Stimulated activated naive CD8-positive, alpha-beta T cell treated with anti-CD3 and anti-CD28 coated beads, Interleukin-15, Interleukin-2, amounts not matched to agents 100 ng/mL and 50 ng/mL, for 24 hours (primary cell): ENCODE results near the gene RASGRF1.

Source experiments
- H3K27ac Mint-ChIP-seq: one replicate; pipeline ENCODE4 v1.8.0; 2021; ENCODE audit warnings: mild to moderate bottlenecking, mixed read lengths
- H3K27me3 Mint-ChIP-seq: one replicate; pipeline ENCODE4 v1.8.0; 2021; ENCODE audit warnings: mixed read lengths
- H3K36me3 Mint-ChIP-seq: one replicate; pipeline ENCODE4 v1.8.0; 2021; ENCODE audit warnings: low read depth, mixed read lengths
- H3K4me1 Mint-ChIP-seq: one replicate; pipeline ENCODE4 v1.8.0; 2021; ENCODE audit warnings: low read depth, mixed read lengths
- H3K4me3 Mint-ChIP-seq: one replicate; pipeline ENCODE4 v1.8.0; 2021; ENCODE audit warnings: mild to moderate bottlenecking, mixed read lengths
- H3K9me3 Mint-ChIP-seq: one replicate; pipeline ENCODE4 v1.8.0; 2021; ENCODE audit warnings: mixed read lengths

The RASGRF1 gene

DNA sequence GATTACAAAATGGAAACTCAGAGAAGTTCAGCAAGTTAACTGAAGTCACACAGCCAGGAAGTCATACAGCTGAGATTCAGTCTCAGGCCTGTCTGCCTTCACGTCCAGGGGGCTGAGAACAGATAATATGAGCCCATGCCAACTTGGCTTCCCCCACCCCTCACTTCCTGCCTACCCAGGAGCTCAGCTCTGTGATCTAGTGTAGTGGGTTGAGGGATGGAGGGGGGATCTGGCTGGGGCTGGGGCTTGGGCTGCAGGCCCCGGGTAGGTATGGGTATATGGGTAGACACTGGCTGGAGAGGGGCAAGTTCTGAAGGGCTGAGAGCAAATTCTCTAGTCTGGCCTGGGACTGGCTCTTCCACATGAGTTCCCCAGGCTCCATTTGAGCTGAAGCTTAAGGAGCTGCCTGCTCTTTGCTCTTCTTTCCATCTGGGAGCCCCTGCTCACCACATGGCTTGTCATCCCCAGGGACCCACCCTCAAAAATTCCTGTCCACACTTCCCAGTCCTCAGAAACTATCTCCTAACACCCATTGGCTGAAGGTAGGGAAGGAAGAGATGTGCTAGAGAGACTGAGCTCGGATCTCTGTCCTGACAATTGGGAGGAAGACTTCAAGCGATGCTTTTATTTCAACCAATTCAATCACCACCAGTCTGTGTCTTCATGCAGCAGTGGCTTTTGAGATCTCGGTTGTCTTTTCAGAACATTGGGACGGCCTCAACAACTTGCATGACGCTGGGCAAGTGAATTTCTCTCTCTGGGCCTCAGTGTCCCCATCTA is 2.0 kb downstream of the RASGRF1 start:
- H3K36me3 Mint-ChIP-seq: no peaks in the 10 kb centered on the region
- peaks cover 12% of the 10 kb centered on the region for H3K4me1 Mint-ChIP-seq
- H3K27me3 Mint-ChIP-seq: peaks cover 60% of the 10 kb centered on the region
- no peak overlapping the region for H3K4me3 Mint-ChIP-seq
- no peaks in the 10 kb centered on the region for H3K9me3 Mint-ChIP-seq
- H3K27ac Mint-ChIP-seq: no peak overlapping the region

DNA sequence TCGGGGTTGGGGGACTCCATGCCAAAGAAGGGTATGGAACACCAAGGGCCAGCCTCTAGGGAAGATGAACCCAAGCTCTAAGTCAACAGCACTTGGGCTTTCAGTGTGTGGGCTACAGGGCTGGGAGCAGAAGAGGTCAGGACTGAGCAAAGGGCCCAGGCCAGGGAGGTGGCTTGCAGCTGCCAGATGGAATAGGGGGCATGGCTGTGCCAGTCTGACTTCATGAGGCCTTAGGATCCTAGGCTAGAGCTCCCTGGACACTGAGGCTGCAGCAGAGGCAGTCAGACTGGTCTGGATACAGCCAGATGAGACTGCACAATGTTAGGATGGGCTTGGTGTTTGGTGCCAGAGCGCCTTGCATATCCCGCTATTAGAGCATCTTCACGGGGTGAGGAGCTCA is 3.8 kb downstream of the RASGRF1 start:
- Mint-ChIP-seq H3K9me3 (no peaks in the 10 kb centered on the region), H3K4me3 (no peak overlapping the region), H3K4me1 (peaks cover 8% of the 10 kb centered on the region), H3K27ac (no peak overlapping the region), H3K36me3 (no peaks in the 10 kb centered on the region), H3K27me3 (peaks cover 54% of the 10 kb centered on the region)

DNA sequence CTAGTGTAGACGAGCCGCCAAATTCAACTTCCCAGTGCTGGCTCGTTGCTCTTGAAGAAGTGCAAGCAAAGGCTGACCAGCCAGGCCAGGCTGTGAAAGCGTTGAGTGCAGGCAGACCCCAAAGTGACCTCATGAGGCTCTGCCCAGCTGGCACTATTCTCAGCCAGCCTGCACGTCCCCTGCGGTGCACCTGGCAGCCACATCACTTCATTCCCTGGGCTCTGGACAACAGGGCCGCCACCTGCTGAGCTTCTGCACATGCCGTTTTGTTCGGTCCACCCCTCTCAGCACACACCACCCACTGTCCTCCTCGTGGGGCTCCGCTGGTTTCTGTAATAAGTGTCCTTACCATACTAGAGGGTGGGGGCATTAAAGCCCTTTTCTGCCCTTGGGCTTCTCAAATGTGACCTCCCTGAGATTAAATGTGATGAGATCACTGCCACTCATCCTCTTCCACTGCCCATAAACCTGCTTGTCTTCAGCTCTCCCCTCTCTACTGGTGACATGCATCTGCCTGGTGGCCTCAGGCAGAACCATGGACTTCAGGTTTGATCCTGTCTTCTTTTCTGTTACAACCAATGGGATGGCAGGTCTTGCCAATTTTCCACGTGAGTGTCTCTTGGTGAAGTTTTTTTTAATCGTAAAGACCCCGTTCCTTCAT is 6.1 kb downstream of the RASGRF1 start:
- Mint-ChIP-seq H3K36me3 (no peaks in the 10 kb centered on the region), H3K9me3 (no peaks in the 10 kb centered on the region), H3K27me3 (peaks cover 44% of the 10 kb centered on the region), H3K27ac (no peak overlapping the region), H3K4me1 (no peaks in the 10 kb centered on the region), H3K4me3 (no peak overlapping the region)

DNA sequence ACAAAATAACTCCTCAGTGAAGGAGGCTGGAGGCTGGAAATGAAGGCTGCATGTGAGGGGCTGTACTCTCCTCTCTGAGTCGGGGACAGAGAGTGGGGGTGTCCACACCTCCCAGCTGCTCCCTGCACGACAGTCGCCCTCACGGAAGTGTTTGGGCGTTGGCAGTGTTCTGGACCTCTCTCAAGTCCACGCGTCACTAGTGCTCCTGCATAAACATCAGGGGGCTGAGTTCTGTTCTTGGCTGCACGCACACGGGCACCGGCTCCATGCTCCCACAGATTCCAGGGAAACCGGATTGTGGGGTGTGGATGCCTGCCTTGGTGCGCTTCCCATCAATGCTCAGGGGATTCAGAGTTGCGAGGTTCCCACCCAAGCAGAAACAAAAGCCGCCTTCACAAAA is 7.4 kb downstream of the RASGRF1 start:
- Mint-ChIP-seq H3K27ac (no peak overlapping the region), H3K27me3 (peaks cover 33% of the 10 kb centered on the region), H3K4me1 (no peaks in the 10 kb centered on the region)

DNA sequence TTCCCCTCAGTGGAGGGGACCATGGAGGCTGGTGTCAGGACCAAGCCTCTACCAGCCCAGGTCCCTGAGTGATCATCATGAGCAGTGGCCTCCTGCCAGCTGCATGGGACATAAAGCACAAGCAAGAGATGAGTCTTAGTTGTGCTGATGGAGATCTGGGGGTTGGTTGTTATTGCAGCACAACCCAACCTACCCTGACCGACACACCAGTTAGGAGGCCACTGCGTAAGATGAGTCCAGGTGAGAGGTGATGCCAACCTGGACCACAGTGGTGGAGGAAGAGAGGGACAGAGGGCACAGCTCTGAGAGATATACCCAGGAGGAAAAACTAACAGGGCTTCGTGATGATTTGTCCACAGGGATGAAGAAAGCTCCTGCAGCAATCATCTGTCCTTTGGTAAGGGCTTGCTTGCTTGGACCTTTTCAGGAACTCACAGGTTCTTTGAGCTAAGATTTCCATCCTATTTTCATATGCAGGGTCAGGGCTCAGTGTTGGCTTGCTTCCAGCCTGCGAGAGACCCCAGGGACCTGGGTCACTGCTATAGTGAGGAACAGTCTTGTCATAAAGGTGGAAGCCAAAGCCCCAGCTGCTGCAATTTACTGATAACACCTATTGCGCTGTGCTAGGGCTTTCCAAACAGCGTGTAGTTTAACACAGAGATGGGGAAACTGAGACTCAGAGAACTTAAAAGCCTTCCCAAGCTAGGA is 8.1 kb downstream of the RASGRF1 start:
- peaks cover 27% of the 10 kb centered on the region for H3K27me3 Mint-ChIP-seq
- H3K36me3 Mint-ChIP-seq: no peaks in the 10 kb centered on the region
- no peaks in the 10 kb centered on the region for H3K9me3 Mint-ChIP-seq
- no peak overlapping the region for H3K27ac Mint-ChIP-seq
- H3K4me3 Mint-ChIP-seq: no peak overlapping the region
- H3K4me1 Mint-ChIP-seq: no peaks in the 10 kb centered on the region

More for the DNA sequence above, 7.4 kb downstream of the RASGRF1 start:
- Mint-ChIP-seq H3K36me3 (no peaks in the 10 kb centered on the region), H3K9me3 (no peaks in the 10 kb centered on the region), H3K4me3 (no peak overlapping the region)

DNA sequence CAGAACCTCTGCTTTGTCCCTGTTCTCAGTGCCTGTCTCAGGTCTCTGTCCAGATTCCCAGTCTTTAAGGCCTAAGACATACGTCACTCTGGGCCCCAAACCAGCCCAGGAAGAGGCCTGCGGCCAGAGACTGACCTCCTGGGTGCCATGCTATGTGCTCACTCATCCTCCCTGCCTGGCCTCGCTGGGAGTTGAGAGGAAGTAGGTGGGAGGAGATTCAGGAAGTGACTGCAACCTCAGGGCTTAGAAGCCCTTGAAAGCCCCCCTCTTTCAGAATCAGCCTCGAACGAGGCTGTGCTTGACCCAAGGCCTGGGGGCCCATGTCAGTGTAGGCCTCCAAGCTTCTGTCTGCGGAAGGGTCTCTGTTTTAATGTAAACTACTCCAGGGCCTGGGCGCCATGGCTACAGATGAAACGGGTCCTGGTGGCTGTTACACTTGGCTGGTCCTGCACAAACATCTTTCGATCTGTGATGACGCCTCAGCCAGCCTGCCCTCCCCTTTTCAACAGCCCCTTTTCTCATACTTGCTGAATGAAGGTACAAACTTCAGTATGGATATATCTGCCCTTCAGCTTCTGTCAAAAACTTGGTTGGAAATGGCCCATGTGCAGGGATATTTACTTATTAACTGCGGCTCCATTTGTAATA is 11.7 kb downstream of the RASGRF1 start:
- Mint-ChIP-seq H3K27ac (no peak overlapping the region), H3K4me3 (no peak overlapping the region), H3K36me3 (no peaks in the 10 kb centered on the region), H3K9me3 (no peaks in the 10 kb centered on the region), H3K27me3 (peaks cover 11% of the 10 kb centered on the region), H3K4me1 (no peaks in the 10 kb centered on the region)

DNA sequence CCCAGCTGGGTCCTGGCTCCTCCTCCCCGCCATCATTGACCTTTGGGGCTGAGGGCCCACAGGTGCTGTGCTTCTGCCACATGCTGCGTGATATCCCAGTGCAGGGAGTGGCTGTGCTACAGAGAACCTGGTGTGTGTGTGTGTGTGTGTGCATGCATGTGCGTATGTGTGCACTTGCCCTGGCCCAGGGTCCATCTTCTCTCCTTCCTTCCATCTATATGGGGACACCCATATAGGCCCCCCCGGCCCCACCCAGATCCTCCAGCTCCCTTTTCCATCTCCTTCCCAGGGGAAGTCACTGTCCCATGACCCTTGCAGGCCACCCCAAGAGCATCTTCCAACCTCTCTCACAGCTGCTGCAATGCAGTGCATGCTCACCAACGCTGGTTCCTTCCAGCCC is 12.6 kb downstream of the RASGRF1 start:
- no peaks in the 10 kb centered on the region for H3K9me3 Mint-ChIP-seq
- H3K27me3 Mint-ChIP-seq: peaks cover 4% of the 10 kb centered on the region
- no peaks in the 10 kb centered on the region for H3K36me3 Mint-ChIP-seq
- H3K27ac Mint-ChIP-seq: no peak overlapping the region
- no peak overlapping the region for H3K4me3 Mint-ChIP-seq
- H3K4me1 Mint-ChIP-seq: no peaks in the 10 kb centered on the region

DNA sequence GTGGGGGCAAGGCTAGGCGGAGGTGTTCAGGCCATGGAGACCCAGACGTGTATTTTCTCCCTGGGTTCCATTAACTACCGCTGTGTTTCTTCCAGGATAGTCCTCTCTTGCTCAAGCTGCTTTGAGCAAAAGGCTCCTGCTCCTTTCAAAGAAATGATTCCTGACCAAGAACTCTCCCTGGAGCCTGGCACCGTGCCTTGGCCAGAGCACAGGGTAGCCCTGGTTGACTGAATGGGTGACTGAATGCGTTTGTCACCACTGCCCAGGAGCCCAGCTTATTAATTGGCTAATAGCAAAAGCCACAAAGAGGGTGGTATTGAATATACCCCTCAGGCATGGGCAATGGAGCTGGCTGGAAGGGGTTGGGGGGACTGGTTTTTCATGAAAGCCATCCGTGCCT is 13.9 kb downstream of the RASGRF1 start:
- no peaks in the 10 kb centered on the region for H3K27me3 Mint-ChIP-seq
- H3K9me3 Mint-ChIP-seq: no peaks in the 10 kb centered on the region
- no peak overlapping the region for H3K27ac Mint-ChIP-seq
- H3K4me1 Mint-ChIP-seq: no peaks in the 10 kb centered on the region
- H3K36me3 Mint-ChIP-seq: no peaks in the 10 kb centered on the region
- no peak overlapping the region for H3K4me3 Mint-ChIP-seq

DNA sequence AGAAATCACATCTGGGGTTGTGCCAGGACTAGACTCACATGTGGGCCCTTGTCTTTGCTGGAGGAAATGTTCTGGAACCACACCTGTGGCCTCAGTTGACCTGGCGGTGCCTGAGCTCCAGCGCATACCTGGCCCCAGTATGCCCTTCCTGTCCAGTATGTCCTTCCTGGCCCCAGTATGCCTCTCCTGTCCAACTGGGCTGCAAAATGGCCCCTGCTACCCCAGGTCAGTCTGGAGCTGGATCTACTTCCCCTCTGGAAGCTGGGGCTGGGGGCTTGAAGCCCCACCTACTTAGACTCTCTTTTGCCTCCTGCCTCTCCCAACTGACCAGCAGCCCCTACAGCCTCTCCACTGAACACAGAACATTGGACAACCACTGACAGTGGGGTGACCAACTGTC is 15.3 kb downstream of the RASGRF1 start:
- no peak overlapping the region for H3K27ac Mint-ChIP-seq
- H3K9me3 Mint-ChIP-seq: no peaks in the 10 kb centered on the region
- H3K27me3 Mint-ChIP-seq: no peaks in the 10 kb centered on the region
- H3K4me3 Mint-ChIP-seq: no peak overlapping the region
- H3K36me3 Mint-ChIP-seq: no peaks in the 10 kb centered on the region
- no peaks in the 10 kb centered on the region for H3K4me1 Mint-ChIP-seq

DNA sequence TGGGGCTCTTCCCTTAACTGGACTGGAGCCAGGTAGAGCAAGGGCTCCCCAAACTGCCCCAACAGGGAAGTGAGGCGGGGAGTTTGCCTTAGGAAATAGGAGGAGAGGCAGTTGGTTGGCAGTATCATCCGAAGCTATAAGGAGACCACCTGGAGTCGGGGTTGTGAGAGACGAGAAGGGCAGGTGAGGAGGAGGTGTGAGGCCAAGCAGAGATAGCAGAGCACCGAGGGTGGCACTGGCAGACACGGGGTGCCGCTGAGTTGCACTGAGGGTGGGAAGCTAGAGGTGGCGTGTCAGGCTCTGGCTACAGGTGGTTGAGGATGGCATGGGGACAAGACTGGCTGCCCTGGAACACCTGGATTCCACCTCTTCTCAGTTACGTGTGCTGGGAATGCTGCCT is 17.2 kb downstream of the RASGRF1 start:
- Mint-ChIP-seq H3K4me3 (no peak overlapping the region), H3K27ac (no peak overlapping the region), H3K36me3 (no peaks in the 10 kb centered on the region), H3K27me3 (no peaks in the 10 kb centered on the region), H3K9me3 (no peaks in the 10 kb centered on the region), H3K4me1 (no peaks in the 10 kb centered on the region)

DNA sequence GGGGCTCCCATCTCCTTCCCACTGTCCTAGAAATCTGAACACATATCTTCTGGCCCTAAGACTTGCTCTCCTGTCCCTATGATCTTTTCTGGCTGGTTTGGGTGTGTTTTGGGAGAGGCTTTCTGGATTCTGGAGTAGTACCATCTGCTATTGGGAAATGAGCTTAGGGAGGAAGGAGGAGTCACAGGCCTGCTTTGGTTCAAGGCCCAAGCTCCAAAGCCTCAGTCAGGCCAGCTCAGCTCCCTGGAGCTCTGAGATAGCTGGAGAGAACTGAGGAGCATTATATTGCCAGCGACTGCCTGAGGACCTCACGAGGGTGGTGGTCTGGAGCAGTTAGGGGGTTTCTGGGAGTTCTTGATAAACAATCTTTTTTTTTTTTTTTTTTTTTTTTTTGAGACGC is 18.7 kb downstream of the RASGRF1 start:
- no peak overlapping the region for H3K4me3 Mint-ChIP-seq
- H3K27me3 Mint-ChIP-seq: no peaks in the 10 kb centered on the region
- no peaks in the 10 kb centered on the region for H3K4me1 Mint-ChIP-seq
- no peaks in the 10 kb centered on the region for H3K36me3 Mint-ChIP-seq
- no peaks in the 10 kb centered on the region for H3K9me3 Mint-ChIP-seq
- H3K27ac Mint-ChIP-seq: no peak overlapping the region

DNA sequence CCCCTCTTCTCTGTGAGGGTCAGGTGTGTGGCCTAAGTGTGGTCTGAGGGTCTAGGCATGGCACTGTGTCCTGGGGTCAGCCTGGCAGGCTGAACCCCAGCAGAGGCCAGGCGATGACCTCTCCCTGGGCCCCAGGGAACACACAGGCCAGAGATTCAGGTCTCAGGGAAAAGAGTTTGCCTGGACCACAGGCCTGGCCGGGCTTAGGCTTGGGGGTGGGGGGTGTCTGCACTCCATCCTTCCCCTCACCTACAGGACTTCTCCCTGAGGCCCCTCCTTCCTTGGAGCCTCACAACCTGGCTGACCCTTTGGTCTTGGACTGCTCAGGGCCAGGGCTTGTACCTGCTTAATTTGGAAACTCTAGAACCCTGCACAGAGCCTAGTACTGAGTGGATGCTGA is 21.8 kb downstream of the RASGRF1 start:
- no peaks in the 10 kb centered on the region for H3K36me3 Mint-ChIP-seq
- H3K4me1 Mint-ChIP-seq: no peaks in the 10 kb centered on the region
- no peak overlapping the region for H3K27ac Mint-ChIP-seq
- H3K27me3 Mint-ChIP-seq: no peaks in the 10 kb centered on the region
- H3K9me3 Mint-ChIP-seq: no peaks in the 10 kb centered on the region
- no peak overlapping the region for H3K4me3 Mint-ChIP-seq

DNA sequence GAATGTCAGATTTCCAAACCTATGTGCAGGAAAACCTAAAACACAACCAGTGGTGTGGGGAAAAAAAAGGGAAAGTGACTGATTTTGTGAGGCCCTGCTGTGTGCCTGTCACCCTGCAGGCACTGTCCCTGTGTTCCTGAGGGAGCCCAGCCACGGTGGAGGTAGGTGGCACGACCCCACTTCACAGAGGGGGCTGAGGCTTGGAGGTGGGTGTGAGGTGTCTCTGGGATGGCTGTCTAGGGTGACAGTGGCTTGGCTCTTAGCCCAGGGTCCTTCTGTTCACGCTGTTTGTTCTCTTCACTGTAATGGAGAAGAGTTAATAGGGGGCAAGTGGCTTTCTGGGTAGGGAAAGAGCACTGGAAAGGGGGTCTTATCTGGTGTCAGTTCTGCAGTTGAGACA is 22.6 kb downstream of the RASGRF1 start:
- H3K4me3 Mint-ChIP-seq: no peak overlapping the region
- H3K27ac Mint-ChIP-seq: no peak overlapping the region
- H3K4me1 Mint-ChIP-seq: no peaks in the 10 kb centered on the region
- no peaks in the 10 kb centered on the region for H3K36me3 Mint-ChIP-seq
- peaks cover 5% of the 10 kb centered on the region for H3K27me3 Mint-ChIP-seq
- no peaks in the 10 kb centered on the region for H3K9me3 Mint-ChIP-seq

DNA sequence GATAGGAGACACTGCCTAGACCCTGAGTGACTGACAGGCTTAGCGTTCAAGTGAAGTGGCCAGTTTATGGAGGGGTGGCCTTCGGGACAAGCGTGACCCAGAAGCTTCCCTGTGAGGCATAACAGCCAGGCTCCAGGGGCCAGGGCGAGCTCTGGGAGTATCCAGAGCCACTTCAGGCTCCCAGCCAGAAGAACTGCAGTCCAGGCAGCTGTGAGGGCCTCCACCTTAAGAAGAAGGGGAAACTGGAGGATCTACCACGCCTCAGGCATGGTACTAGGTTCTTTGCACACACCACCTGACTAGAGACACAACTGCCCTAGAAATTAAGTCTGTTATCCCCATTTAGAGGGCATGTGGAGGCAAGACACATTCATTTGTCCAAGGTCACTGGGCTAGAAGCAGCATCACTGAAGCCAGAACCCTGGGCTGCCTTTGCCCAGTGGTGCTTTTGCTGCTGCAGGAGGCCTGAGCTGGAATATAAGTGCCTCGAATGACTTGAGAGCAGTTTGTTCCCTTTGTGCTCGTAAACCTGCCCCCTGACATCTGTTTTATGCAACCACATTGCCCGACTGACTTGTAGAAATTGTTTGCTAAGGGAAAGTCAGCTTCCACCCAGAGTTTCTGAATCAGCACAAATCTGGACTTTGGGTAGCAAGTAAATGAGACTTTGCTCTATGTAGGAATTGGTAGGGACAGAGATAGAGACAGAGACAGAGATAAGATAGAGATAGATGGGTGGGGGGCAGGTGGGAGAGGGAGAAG is 23.3 kb downstream of the RASGRF1 start:
- no peaks in the 10 kb centered on the region for H3K9me3 Mint-ChIP-seq
- no peaks in the 10 kb centered on the region for H3K36me3 Mint-ChIP-seq
- H3K4me1 Mint-ChIP-seq: no peaks in the 10 kb centered on the region
- H3K27me3 Mint-ChIP-seq: peaks cover 8% of the 10 kb centered on the region
- H3K27ac Mint-ChIP-seq: no peak overlapping the region
- H3K4me3 Mint-ChIP-seq: no peak overlapping the region
